ENCODE data around the gene SPATS1. TPM values are rescaled to one million over a fixed set of nuclear protein-coding genes. Genes with fewer than 3 reads are reported as not detected.

Gene SPATS1, protein sequence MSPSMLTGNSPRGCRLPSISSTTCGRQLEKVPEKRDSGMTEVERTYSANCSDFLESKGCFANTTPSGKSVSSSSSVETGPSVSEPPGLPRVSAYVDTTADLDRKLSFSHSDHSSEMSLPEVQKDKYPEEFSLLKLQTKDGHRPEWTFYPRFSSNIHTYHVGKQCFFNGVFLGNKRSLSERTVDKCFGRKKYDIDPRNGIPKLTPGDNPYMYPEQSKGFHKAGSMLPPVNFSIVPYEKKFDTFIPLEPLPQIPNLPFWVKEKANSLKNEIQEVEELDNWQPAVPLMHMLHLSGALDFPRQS
- not detected for total RNA-seq

DNA sequence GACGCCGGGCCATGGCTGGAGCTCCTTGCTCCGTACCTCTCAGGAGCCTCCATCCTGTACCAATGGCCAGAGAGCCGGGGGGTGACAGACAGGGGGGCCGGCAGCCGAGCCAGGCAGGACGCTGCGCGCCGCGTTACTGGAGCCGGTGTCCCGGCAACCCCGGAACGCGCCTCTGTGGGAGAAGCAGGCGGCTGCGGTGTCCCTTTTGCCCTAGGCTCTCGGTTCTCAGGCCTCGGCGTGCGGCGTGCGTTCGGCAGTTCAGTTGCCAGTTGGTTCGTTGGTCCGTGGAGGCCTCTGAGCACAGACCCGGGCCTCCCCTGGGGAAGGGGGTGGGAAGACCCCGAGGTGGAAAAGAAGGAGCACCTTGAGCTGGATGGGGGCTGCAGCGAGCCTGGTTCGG, at the start of gene SPATS1:
Gene SPATS1, plus strand, starts transcription at position 162 of the 400 bp plus-strand sequence. CDS start 446 bp downstream, outside the sequence.
- peaks cover 40% of the 10 kb centered on the region for H3K27me3 Mint-ChIP-seq
- H3K27ac Mint-ChIP-seq: no peak within 1 kb of the TSS
- no peaks in the 10 kb centered on the region for H3K36me3 Mint-ChIP-seq
- no peak within 1 kb of the TSS for H3K4me3 Mint-ChIP-seq
- H3K4me1 Mint-ChIP-seq: no peaks in the 10 kb centered on the region
- no peaks in the 10 kb centered on the region for H3K9me3 Mint-ChIP-seq
- DNase-seq: peak; percentile 13

DNA sequence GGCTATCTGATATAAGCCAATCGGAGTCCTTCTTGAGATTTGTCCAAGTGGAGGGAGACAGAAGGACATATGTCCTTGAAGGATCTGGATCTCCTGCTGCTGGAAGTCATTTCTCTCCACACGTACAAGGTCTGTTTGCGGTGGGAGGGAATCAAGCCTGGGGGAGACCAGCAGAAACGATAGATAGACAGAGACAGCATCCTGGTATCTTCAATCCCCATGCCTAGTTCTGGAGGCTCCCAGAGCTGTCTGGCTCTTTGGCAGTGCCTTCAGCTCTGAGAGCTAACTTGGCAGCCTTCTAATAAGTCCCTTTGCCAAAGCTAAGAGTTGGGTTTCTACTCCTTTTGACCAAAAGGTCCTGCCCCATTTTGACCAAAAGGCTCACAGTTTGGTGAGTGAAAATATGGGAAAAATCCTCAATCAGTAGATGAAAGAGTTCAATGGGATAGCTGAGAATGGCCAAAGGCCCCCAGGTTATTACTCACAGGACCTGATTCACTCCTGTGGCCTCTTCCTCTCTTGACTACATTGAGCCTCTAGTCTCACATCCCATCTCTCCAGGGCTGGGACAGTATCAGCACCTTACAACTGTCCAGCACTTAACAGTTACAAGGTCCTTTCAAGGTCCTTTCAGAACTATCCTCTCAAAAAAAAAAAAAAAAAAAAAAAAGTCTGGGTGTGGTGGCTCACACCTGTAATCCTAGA, 49.6 kb upstream of the SPATS1 start:
- DNase-seq: no peak
- Mint-ChIP-seq H3K4me3 (no peak overlapping the region), H3K9me3 (no peaks in the 10 kb centered on the region), H3K36me3 (no peaks in the 10 kb centered on the region), H3K27ac (no peak overlapping the region), H3K27me3 (peaks cover 77% of the 10 kb centered on the region), H3K4me1 (peaks cover 1% of the 10 kb centered on the region)

DNA sequence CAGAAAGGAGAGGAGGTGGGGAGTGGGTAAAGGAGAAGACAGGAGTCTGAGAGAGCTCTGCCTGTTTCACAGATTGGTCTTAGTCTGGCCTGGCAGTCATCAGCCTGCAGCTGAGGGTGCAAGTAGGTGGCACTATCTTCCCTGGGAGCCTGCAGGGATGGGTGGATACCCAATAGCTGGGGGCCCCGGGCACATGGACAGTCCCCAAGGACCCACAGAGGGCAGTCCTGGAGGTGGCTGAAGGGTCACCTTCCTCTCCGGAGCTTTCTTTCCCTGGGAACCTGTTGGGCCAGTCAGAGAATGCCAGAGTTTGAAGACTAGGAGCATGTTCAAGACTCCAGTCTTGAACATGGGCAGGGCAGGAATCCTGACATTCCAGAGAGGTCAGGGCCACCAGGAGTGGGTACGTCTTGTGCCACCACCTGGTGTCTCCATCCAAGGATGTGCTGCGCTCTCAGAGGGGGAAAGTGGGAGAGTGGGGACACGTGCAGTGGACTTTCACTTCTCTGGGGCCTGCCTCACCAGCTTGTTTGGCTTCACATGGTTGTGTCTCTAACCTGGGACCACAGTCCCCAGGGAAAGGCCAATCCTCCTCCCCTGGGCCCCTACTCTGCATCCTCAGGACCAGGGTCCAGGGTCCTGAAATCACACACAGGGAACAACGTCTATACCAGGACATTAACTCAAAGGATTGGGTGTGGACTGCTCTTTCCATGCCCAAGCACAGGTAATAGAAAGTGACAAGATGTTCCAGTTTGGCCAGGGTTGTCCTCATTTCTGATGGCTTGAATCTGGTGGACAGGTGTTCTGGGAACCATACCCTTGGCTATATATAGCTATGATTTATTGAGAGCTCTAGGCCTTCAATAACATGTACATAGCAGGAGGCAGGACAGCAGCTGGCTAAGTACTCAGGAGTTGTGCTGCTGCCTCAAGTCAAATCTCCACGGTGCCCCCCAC, 47.3 kb upstream of the SPATS1 start:
- no peak overlapping the region for H3K4me3 Mint-ChIP-seq
- DNase-seq: no peak
- no peak overlapping the region for H3K27ac Mint-ChIP-seq
- H3K36me3 Mint-ChIP-seq: peaks cover 5% of the 10 kb centered on the region
- peaks cover 72% of the 10 kb centered on the region for H3K27me3 Mint-ChIP-seq
- H3K4me1 Mint-ChIP-seq: peaks cover 6% of the 10 kb centered on the region
- no peaks in the 10 kb centered on the region for H3K9me3 Mint-ChIP-seq

DNA sequence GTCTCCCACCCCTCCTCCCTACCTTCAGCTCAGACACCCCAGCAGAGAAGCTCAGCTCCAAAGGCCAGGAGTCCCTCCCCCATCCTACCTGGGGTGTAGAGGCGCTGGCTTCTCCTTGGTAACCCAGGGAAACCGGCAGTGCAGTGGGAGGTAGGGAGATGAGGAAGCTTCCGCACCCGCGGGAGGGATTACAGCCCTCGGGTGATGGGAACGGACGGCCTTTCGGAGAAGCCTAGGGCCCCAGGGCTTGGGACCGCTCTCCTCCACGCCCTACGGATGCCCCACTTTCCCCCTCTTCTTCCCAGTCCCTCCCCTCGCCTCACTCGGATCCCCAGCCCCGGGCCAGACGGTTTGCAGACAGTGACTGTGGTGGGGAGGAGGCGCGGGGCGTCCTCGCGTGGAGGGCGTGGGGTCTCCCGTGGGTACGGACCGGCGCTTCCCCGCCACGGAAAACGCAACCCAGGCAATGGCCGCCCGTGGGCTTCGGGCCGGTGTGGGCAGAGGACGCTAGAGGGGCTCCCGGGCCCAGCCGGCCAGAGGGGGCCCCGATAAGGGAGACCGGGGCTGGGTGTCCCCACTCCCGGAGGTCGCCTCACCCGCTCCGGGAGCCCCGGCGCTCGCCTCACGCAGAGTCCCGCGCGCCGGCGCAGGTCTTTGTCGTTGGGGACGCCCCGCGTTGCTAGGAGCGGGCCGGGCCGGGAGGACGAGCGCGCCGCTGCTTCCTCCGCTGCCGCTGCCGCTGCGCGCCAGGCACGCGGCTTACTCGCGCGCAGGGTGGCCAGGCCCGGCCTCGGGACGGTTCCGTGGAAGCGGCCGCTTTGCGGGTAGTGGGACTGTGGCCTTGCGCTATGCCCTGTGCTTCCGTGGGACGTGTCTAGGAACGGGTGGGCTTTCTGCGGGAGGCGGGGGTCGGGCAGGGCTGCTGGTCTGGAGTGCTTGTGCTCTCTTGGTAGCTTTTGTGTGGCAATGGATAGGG, 45.1 kb upstream of the SPATS1 start:
- Mint-ChIP-seq H3K4me3 (peak overlapping the region; percentile 58), H3K9me3 (no peaks in the 10 kb centered on the region), H3K27me3 (peaks cover 53% of the 10 kb centered on the region), H3K36me3 (peaks cover 16% of the 10 kb centered on the region), H3K27ac (no peak overlapping the region), H3K4me1 (peaks cover 6% of the 10 kb centered on the region)
- DNase-seq: peak; percentile 63

DNA sequence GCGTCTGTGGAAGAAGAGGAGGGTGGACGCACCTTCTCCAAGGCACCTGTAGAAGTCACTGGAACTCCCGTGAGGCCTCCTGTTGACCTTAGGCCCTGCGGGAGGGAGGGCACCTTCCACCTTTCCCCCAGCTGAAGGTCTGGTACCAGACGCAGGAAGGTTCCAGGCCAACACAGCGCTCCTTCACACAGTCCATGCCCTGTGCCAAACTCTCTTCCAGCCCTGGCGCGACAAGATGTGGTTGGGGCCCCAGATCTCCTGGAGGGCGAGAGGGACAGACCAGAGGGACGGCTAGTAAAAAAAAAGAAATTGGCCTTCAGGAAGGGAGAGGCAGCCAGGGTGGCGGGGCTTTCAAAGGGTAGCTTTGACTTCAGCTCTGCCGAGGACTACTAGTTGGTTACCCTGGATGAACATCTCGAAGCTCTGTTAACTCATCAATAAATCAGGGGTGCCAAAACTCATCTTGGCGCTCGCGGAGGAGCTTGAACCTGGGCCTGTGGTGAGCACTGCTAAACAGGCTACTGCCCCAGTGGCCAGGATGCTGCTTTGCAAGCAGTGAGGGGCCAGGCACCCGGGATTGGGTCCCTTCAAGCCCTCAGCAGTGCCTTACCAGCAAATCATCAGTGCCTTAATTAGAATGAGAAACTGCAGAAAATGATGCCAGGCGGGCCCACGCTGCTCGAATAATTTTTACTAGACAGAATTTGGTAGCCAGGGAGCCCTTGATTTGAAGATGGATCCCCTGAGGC, 44.2 kb upstream of the SPATS1 start:
- DNase-seq: no peak
- Mint-ChIP-seq H3K27ac (no peak overlapping the region), H3K36me3 (peaks cover 16% of the 10 kb centered on the region), H3K4me3 (peak overlapping the region; percentile 58), H3K9me3 (no peaks in the 10 kb centered on the region), H3K27me3 (peaks cover 44% of the 10 kb centered on the region), H3K4me1 (peaks cover 6% of the 10 kb centered on the region)

DNA sequence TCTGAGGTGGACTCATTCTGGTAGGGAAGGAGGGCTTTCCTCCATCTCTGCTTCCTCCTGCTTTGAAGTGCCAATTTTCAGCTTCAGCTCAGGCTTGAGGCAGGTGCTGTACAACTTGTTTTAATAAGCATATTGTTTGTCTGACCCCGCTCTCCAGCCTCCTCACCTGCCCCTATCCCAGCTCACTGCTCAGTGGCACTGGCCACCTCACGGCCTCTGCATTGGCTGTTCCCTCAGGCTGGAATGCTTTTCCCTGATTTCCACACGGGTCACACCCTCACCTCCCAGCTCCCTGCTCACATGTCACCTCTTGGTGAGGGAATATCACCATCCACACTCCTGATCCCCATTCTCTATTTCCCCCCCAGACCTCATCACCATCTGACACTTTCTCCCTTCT, 43.6 kb upstream of the SPATS1 start:
- Mint-ChIP-seq H3K9me3 (no peaks in the 10 kb centered on the region), H3K36me3 (peaks cover 18% of the 10 kb centered on the region), H3K4me3 (no peak overlapping the region), H3K27ac (peak overlapping the region; percentile 3), H3K4me1 (peaks cover 6% of the 10 kb centered on the region), H3K27me3 (peaks cover 38% of the 10 kb centered on the region)
- DNase-seq: no peak

DNA sequence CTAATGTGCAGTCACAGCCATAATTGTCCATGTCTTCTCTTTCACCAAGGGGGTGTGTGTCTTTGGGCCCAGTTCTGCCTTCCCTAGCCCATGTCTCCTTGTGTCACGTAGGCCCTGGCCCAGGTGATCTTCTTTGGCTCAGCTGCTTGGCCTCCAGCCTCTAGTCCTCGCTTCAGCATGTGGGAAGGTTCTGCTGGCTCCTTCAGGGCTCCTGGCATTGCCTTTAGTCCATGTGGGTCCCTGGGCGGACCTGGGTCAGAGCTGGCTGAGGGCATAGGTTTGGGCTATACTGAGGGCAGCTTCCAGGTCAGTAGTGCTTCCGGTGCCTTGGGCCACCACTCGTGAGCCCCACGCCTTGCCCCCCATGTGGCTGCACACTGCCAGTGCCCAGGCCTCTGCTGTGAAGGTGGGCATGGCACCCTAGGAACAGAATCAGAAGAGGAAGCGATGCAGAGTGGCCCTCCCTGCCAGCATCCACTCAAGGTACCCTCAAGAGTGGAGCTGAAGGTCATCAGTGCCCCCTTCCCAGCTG, 42.1 kb upstream of the SPATS1 start:
- Mint-ChIP-seq H3K9me3 (no peaks in the 10 kb centered on the region), H3K36me3 (peaks cover 19% of the 10 kb centered on the region), H3K27ac (no peak overlapping the region), H3K4me3 (no peak overlapping the region), H3K27me3 (peaks cover 23% of the 10 kb centered on the region), H3K4me1 (peaks cover 6% of the 10 kb centered on the region)
- DNase-seq: no peak

DNA sequence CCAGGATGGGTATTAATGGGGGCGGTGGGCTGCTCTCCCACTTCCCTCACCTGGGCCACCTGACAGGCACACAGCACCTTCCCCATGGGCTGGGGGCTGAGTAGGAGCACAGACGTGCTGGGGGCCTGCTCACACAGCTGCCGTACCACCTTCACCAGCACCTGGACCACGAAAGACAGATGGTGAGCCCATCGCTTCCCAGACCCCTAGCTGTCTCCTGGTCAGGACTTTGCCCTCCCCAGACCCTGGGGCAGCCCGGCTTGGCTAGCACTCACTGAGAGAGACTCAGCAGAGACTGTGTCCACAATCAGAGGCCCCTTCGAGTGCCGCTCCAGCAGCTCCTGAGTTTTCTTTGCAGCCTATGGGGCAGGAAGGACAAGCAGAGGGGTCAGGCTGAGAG, 41.3 kb upstream of the SPATS1 start:
- peaks cover 6% of the 10 kb centered on the region for H3K4me1 Mint-ChIP-seq
- peaks cover 18% of the 10 kb centered on the region for H3K27me3 Mint-ChIP-seq
- no peak for DNase-seq
- H3K36me3 Mint-ChIP-seq: peaks cover 21% of the 10 kb centered on the region
- H3K27ac Mint-ChIP-seq: no peak overlapping the region
- no peaks in the 10 kb centered on the region for H3K9me3 Mint-ChIP-seq
- no peak overlapping the region for H3K4me3 Mint-ChIP-seq

DNA sequence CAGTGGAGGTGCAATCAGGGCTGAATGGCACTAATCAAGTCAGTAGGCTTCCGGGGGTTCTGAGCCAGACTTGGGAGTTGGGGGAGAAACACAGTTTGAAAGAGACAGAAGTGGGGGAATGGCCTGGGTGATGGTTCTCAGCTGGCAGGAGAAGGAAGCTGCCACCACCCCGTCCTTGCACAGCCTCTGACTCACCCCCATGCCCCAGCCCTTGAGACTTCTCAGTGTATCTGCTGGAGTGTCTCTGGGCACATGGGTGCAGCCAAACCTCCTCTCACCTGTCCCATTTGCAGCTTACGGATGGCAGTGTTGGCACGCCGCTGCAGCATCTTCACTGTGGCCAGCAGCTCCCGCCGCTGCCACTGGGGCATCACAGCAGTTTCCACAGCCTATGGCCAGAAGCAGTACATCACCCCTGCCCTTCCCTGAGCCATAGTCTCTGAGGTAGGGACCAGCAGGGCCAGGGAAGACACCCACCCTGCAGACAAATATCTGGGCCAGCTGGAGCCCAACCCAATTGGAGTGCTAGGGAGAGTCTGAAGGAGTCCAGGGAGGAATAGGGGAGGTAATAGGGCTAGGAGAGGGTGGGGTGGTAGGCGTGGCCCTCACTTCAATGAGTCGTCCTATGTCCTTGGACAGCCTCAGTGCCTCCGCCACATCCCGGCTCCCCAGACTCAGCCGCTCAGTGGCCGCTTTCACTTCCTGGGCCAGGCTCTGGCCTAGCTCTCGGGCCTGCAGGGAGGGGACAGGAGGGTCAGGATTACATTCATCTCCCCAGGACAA, 40.5 kb upstream of the SPATS1 start:
- Mint-ChIP-seq H3K9me3 (no peaks in the 10 kb centered on the region), H3K4me1 (peaks cover 6% of the 10 kb centered on the region), H3K36me3 (peaks cover 21% of the 10 kb centered on the region), H3K4me3 (no peak overlapping the region), H3K27me3 (peaks cover 9% of the 10 kb centered on the region), H3K27ac (no peak overlapping the region)
- DNase-seq: no peak

DNA sequence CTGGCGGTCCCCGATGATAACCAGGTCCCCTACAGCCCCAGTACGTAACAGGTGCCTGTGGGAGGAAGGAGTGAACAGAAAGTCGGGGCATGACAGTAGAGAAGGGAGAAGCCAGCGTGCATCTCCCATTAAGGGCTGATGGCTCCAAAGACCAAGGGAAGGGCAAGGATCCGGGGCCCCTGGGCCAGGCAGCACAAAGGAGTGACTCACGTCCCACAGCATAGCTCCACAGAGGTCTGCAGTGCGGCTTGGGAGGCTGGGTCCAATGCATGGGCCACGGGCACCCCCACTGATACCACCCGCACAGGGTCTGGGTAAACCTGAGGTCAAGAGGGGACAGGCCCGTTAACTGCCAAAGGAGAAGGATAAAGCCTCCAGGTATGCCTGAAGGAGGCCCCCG, 39.6 kb upstream of the SPATS1 start:
- H3K4me1 Mint-ChIP-seq: peaks cover 4% of the 10 kb centered on the region
- peaks cover 5% of the 10 kb centered on the region for H3K27me3 Mint-ChIP-seq
- peaks cover 21% of the 10 kb centered on the region for H3K36me3 Mint-ChIP-seq
- no peak for DNase-seq
- no peak overlapping the region for H3K4me3 Mint-ChIP-seq
- H3K9me3 Mint-ChIP-seq: no peaks in the 10 kb centered on the region
- no peak overlapping the region for H3K27ac Mint-ChIP-seq

DNA sequence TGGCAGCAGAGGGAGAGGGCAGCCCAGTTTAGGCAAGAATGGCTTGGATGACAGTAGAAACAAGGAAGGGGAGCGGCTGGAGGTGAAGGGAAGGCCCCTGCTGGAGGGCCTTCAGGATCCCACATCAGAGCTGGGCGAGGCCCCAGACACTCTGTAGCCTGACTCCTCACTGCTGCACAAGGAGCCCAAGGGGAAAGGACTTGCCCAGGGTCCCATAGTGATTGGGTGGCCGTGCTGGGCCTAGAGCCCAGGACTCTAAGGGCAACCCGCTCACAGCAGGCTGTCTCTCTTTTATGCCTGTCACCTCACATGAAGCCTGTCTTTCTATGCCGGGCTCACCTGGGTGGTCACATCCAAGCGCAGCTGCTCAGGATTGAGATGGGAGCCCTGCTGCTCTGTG, 38.6 kb upstream of the SPATS1 start:
- H3K4me3 Mint-ChIP-seq: no peak overlapping the region
- no peak for DNase-seq
- no peaks in the 10 kb centered on the region for H3K27me3 Mint-ChIP-seq
- H3K4me1 Mint-ChIP-seq: no peaks in the 10 kb centered on the region
- no peaks in the 10 kb centered on the region for H3K9me3 Mint-ChIP-seq
- H3K36me3 Mint-ChIP-seq: peaks cover 21% of the 10 kb centered on the region
- H3K27ac Mint-ChIP-seq: no peak overlapping the region

DNA sequence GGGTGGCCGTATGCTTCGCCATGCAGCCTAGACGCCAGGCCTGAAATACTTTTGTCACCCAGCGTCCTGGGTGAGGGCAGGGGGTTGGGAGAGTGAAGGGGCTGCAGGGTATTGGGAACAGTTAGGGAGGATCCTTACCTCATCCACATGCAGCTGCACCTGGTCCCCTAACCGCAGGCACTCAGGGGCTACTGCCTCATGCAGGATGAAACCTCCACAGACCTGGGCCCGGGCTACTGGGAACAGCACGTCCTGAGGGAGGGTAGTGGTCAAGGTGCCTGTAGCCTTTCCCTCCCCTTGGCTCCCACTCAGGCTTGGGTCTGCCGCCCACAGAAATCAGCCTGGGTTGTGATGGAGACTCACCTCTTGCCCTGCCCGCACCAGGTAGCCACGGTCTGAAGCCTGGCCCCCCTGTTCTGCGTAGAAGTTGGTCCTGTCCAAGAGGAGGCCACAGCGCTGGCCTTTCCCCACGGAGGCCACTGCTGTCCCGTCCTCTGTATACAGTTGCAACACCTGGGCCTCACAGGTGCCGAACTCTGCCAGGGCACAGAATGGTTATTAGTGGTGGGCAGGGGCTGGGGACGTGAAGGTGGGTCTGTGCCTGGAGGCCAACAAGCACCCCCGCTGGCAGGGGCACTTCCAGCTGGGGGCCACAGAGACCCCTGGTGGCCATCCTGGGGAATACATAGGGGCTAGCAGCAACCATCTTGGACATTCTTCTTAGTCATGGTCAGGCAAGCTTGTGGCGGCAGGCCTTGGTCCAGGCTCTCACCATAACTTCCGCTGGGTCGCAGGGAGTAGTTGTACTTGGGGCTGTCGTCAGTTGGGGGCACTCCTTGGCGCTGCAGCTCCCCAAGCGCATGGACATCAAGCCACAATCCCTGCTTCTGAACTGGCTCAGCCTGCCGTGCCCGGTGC, 37.9 kb upstream of the SPATS1 start:
- peak; percentile 37 for DNase-seq
- Mint-ChIP-seq H3K36me3 (peaks cover 20% of the 10 kb centered on the region), H3K4me1 (no peaks in the 10 kb centered on the region), H3K27ac (no peak overlapping the region), H3K9me3 (no peaks in the 10 kb centered on the region), H3K4me3 (no peak overlapping the region), H3K27me3 (no peaks in the 10 kb centered on the region)
